EL (cell line): ENCODE measurements around the gene AIP.
A peak's percentile ranks its signal among the peaks of the same experiment; 100 is the strongest.

Experiments used
- DNase-seq: peaks from one replicate; pipeline ENCODE4 v3.0.0-alpha.2; 2016

AIP gene

GRCh38 chr11:67494371-67495233 is 11.8 kb downstream of the AIP start:
- DNase-seq = no peak

GRCh38 chr11:67495234-67496005 is 12.6 kb downstream of the AIP start:
- DNase-seq = no peak

GRCh38 chr11:67496113-67496512 is 13.3 kb downstream of the AIP start:
- no peak for DNase-seq

GRCh38 chr11:67497656-67498291 is 14.9 kb downstream of the AIP start:
- DNase-seq = no peak

- DNase-seq = no peak
Observed at GRCh38 chr11:67498544-67498972, 15.7 kb downstream of the AIP start.

GRCh38 chr11:67499808-67500483 is 17.1 kb downstream of the AIP start:
- DNase-seq = no peak

- DNase-seq = no peak
Observed at GRCh38 chr11:67500484-67500821, 17.6 kb downstream of the AIP start.

- DNase-seq = no peak
Observed at GRCh38 chr11:67500831-67501715, 18.2 kb downstream of the AIP start.

- no peak for DNase-seq
Observed at GRCh38 chr11:67501854-67502253, 19.0 kb downstream of the AIP start.

GRCh38 chr11:67502328-67502979 is 19.6 kb downstream of the AIP start:
- no peak for DNase-seq

- DNase-seq = no peak
Observed at GRCh38 chr11:67503119-67504004, 20.5 kb downstream of the AIP start.

GRCh38 chr11:67504005-67504949 is 21.5 kb downstream of the AIP start:
- peak; percentile 52 for DNase-seq

- peak; percentile 72 for DNase-seq
Observed at GRCh38 chr11:67504950-67505581, 22.2 kb downstream of the AIP start, which contains the start of gene PITPNM1. TSS of gene PITPNM1 (minus strand) at chr11:67505363. CDS start at chr11:67504180, 1,183 bp downstream.

- peak; percentile 95 for DNase-seq
Observed at GRCh38 chr11:67505605-67506396, 23.0 kb downstream of the AIP start.

- no peak for DNase-seq
Observed at GRCh38 chr11:67506426-67507051, 23.7 kb downstream of the AIP start.

- DNase-seq = no peak
Observed at GRCh38 chr11:67507242-67507863, 24.5 kb downstream of the AIP start.
